GM23338 (cell line): ENCODE data around the gene GRID1. TPM values are rescaled to one million over a fixed set of nuclear protein-coding genes. Genes with fewer than 3 reads are reported as not detected.

Experiments used
- ATAC-seq: fragments of 200-7000 bp; cut with Tn5 transposase; 3 replicates; pipeline ENCODE4 v1.9.1; 2020
- DNase-seq: peaks from one replicate; pipeline ENCODE4 v3.0.0-alpha.2; 2015; ENCODE audit warnings: low spot score
- H2AFZ ChIP-seq: fragments of 200-600 bp; sonication (generic); 2 replicates; pipeline ENCODE4 v1.8.0; 2016; ENCODE audit warnings: antibody characterized with exemption, mild to moderate bottlenecking, moderate library complexity
- H3F3A ChIP-seq: fragments of 200-600 bp; sonication (generic); replicated peaks from 2 replicates; pipeline ENCODE4 v1.8.0; 2017; ENCODE audit warnings: antibody characterized with exemption, mixed run types, low read depth
- H3K27ac ChIP-seq: fragments of 200-600 bp; sonication (generic); 2 replicates; pipeline ENCODE4 v1.6.1; 2016; ENCODE audit warnings: low read depth
- H3K27me3 ChIP-seq: fragments of 200-600 bp; sonication (generic); 2 replicates; pipeline ENCODE4 v1.8.0; 2016; ENCODE audit warnings: mild to moderate bottlenecking, mixed run types, moderate library complexity; ENCODE audit not compliant: insufficient read depth
- H3K36me3 ChIP-seq: fragments of 200-600 bp; sonication (generic); 2 replicates; pipeline ENCODE4 v1.8.0; 2016; ENCODE audit warnings: mild to moderate bottlenecking; ENCODE audit not compliant: insufficient read depth
- H3K4me1 ChIP-seq: fragments of 200-600 bp; sonication (generic); 2 replicates; pipeline ENCODE4 v1.8.0; 2016; ENCODE audit warnings: mild to moderate bottlenecking, moderate library complexity; ENCODE audit not compliant: insufficient read depth
- H3K4me2 ChIP-seq: fragments of 200-600 bp; sonication (generic); 2 replicates; pipeline ENCODE4 v1.7.1; 2017; ENCODE audit warnings: mixed run types
- H3K4me3 ChIP-seq: fragments of 200-600 bp; sonication (generic); 2 replicates; pipeline ENCODE4 v1.6.1; 2016; ENCODE audit warnings: mixed run types
- H3K79me2 ChIP-seq: fragments of 200-600 bp; sonication (generic); replicated peaks from 2 replicates; pipeline ENCODE4 v1.8.0; 2017; ENCODE audit warnings: mild to moderate bottlenecking; ENCODE audit not compliant: insufficient read depth
- H3K9me2 ChIP-seq: fragments of 200-600 bp; sonication (generic); 2 replicates; pipeline ENCODE4 v1.8.0; 2017; ENCODE audit not compliant: insufficient read depth
- H4K20me1 ChIP-seq: fragments of 200-600 bp; sonication (generic); replicated peaks from 2 replicates; pipeline ENCODE4 v1.8.0; 2017; ENCODE audit warnings: mild to moderate bottlenecking; ENCODE audit not compliant: insufficient read depth
- H3K27ac Mint-ChIP-seq: 2 replicates; pipeline ENCODE4 v1.8.0; 2020; ENCODE audit warnings: inconsistent platforms, mild to moderate bottlenecking, moderate library complexity, mixed read lengths
- H3K27me3 Mint-ChIP-seq: 3 replicates; pipeline ENCODE4 v1.8.0; 2022; ENCODE audit warnings: low read depth, mild to moderate bottlenecking, moderate library complexity, mixed read lengths, inconsistent platforms; ENCODE audit not compliant: insufficient read depth, poor library complexity
- H3K36me3 Mint-ChIP-seq: 3 replicates; pipeline ENCODE4 v1.8.0; 2021; ENCODE audit warnings: low read depth, mild to moderate bottlenecking, inconsistent platforms, moderate library complexity, mixed read lengths
- H3K4me1 Mint-ChIP-seq: 3 replicates; pipeline ENCODE4 v1.8.0; 2020; ENCODE audit warnings: mild to moderate bottlenecking, inconsistent platforms, mixed read lengths
- H3K4me3 Mint-ChIP-seq: 3 replicates; pipeline ENCODE4 v1.8.0; 2021; ENCODE audit warnings: moderate library complexity, mild to moderate bottlenecking, inconsistent platforms, mixed read lengths
- H3K9me3 Mint-ChIP-seq: 3 replicates; pipeline ENCODE4 v1.8.0; 2020; ENCODE audit warnings: moderate library complexity, mild to moderate bottlenecking, inconsistent platforms, mixed read lengths
- CREB1 ChIP-seq: fragments of 250-450 bp; sonication (Bioruptor Pico); IDR thresholded peaks from 2 replicates; pipeline ENCODE4 v1.5.0; 2020; ENCODE audit warnings: low read depth, mild to moderate bottlenecking, moderate library complexity
- EZH2 ChIP-seq: fragments of 200-600 bp; sonication (generic); IDR thresholded peaks from one replicate; pipeline ENCODE4 v1.8.0; 2017; ENCODE audit warnings: antibody characterized with exemption, mild to moderate bottlenecking, low read depth; ENCODE audit not compliant: unreplicated experiment
- EZH2phosphoT487 ChIP-seq: fragments of 200-600 bp; sonication (generic); IDR thresholded peaks from one replicate; pipeline ENCODE4 v1.8.1; 2018; ENCODE audit warnings: antibody characterized with exemption; ENCODE audit not compliant: unreplicated experiment
- JUNB ChIP-seq: IDR thresholded peaks from one replicate; pipeline ENCODE4 v1.6.1; 2016; ENCODE audit warnings: antibody characterized with exemption; ENCODE audit not compliant: unreplicated experiment
- POLR2AphosphoS5 ChIP-seq: IDR thresholded peaks from 2 replicates; pipeline ENCODE4 v1.6.1; 2016; ENCODE audit warnings: antibody characterized with exemption, low read depth
- ZNF462 ChIP-seq: fragments of 250-450 bp; sonication (Bioruptor Pico); IDR thresholded peaks from 2 replicates; pipeline ENCODE4 v1.5.0; 2020; ENCODE audit warnings: mild to moderate bottlenecking, moderate library complexity
- polyA plus RNA-seq: library from polyadenylated mRNA; unstranded; fragments of >200 nt; fragmentation: Nextera tagmentation; extraction: Ambion mirVana; gene quantifications from 2 replicates; pipeline ENCODE4 v1.2.1, GENCODE V29; 2016
- total RNA-seq: library from RNA; depleted of rRNA; stranded (reverse); fragments of >200 nt; shearing (Covaris generic); gene quantifications from 2 replicates; pipeline ENCODE4 v1.2.3, GENCODE V29; 2014
- TF ChIP-seq, protein P1 (sequence below), 2 experiments: fragments of 200-600 bp in 1 of 2; sonication (generic) in 1 of 2; conservative IDR thresholded peaks; 2 replicates each; pipeline versions ENCODE4 v1.5.1 to v1.6.1; 2016 to 2017; ENCODE audit warnings: antibody characterized with exemption in 2 of 2, low read depth in 2 of 2, mild to moderate bottlenecking in 2 of 2, moderate library complexity in 1 of 2
- TF ChIP-seq, protein P2 (sequence below): IDR thresholded peaks from 2 replicates; pipeline ENCODE4 v1.6.1; 2016; ENCODE audit warnings: antibody characterized with exemption

GRID1 gene
- total and polyA plus RNA-seq, 2 experiments from 2014 or later: 0.14 to 0.15 TPM

DNA sequence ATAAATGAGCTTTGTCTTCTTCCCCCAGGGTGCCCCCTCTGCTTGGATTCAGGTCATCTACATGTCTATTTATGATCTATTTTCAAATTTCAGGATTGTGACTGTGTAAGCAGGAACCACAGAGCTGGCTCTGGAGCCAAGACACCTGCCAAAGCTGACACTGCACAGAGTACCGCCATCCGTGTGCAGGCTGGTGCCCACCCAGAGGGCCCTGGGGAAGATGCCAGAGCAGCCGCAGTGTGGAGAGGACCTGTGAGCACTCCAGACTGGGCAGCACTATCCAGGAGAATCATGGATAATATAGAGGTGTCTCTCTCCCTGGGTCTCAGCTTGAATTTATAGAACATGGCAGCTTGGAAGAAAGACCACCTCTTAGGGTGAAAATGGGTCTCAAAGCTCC, 577.5 kb downstream of the GRID1 start (continued):
- no peak for TF ChIP-seq ZNF462 (CRISPR knock-in tag)
- no peak for TF ChIP-seq CREB1
- TF ChIP-seq EZH2phosphoT487: no peak
- TF ChIP-seq, protein P1, sequence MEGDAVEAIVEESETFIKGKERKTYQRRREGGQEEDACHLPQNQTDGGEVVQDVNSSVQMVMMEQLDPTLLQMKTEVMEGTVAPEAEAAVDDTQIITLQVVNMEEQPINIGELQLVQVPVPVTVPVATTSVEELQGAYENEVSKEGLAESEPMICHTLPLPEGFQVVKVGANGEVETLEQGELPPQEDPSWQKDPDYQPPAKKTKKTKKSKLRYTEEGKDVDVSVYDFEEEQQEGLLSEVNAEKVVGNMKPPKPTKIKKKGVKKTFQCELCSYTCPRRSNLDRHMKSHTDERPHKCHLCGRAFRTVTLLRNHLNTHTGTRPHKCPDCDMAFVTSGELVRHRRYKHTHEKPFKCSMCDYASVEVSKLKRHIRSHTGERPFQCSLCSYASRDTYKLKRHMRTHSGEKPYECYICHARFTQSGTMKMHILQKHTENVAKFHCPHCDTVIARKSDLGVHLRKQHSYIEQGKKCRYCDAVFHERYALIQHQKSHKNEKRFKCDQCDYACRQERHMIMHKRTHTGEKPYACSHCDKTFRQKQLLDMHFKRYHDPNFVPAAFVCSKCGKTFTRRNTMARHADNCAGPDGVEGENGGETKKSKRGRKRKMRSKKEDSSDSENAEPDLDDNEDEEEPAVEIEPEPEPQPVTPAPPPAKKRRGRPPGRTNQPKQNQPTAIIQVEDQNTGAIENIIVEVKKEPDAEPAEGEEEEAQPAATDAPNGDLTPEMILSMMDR (conservative IDR thresholded peaks at IDR 0.05; ENCODE audit: low read depth in 2 of 2): no peak
- TF ChIP-seq JUNB: no peak
- TF ChIP-seq POLR2AphosphoS5: no peak
- TF ChIP-seq, protein P2, sequence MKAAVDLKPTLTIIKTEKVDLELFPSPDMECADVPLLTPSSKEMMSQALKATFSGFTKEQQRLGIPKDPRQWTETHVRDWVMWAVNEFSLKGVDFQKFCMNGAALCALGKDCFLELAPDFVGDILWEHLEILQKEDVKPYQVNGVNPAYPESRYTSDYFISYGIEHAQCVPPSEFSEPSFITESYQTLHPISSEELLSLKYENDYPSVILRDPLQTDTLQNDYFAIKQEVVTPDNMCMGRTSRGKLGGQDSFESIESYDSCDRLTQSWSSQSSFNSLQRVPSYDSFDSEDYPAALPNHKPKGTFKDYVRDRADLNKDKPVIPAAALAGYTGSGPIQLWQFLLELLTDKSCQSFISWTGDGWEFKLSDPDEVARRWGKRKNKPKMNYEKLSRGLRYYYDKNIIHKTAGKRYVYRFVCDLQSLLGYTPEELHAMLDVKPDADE: no peak

DNA sequence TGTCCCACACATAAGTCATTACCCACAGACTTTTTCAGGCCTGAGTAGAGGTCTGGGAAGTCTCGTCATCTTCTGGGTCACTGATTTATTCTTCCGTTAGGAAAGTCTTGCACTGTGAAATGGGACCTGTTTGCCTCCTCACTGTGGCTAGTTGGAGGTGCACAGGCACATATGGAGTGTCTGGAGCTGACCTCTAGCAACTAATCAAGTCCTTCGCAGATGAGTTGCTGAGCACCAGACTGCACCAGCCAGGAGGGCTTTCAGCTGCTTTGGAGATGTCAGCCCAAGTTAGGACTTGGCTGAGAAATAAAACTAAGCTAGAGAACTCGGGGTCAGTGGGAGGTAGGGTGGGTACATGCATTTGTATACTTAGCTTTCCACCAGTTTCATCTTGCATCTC, 578.0 kb downstream of the GRID1 start:
- Mint-ChIP-seq H3K36me3 (peaks cover 4% of the 10 kb centered on the region; the same call in 2 of the 3 replicates), H3K27ac (no peak overlapping the region), H3K4me1 (no peaks in the 10 kb centered on the region; the same call in 2 of the 3 replicates), H3K27me3 (peaks cover 3% of the 10 kb centered on the region), H3K4me3 (no peak overlapping the region), H3K9me3 (peaks cover 85% of the 10 kb centered on the region)
- DNase-seq (no peak), ATAC-seq (no peak)
- no peak for TF ChIP-seq EZH2
- H3K27me3 ChIP-seq: no peaks in the 10 kb centered on the region
- no peaks in the 10 kb centered on the region for H3F3A ChIP-seq
- no peak overlapping the region for H3K27ac ChIP-seq
- H3K4me3 ChIP-seq: no peak overlapping the region
- no peaks in the 10 kb centered on the region for H3K36me3 ChIP-seq
- no peaks in the 10 kb centered on the region for H3K9me2 ChIP-seq
- H2AFZ ChIP-seq: no peak overlapping the region
- no peak overlapping the region for H3K4me2 ChIP-seq
- no peaks in the 10 kb centered on the region for H4K20me1 ChIP-seq
- H3K79me2 ChIP-seq: no peaks in the 10 kb centered on the region
- no peaks in the 10 kb centered on the region for H3K4me1 ChIP-seq
